HG03159 (cell line): Measurements from ENCODE around the gene HAGH.
"Not testable (repeated sequence)": the region's sequence is repeated elsewhere in the genome, so short reads cannot be mapped to it uniquely, and the experiment has no call there.

Source experiments
- ATAC-seq: cut with Tn5 transposase; IDR thresholded peaks from one replicate; pipeline ENCODE4 v1.9.1; 2021; ENCODE audit warnings: mild to moderate bottlenecking, moderate library complexity; ENCODE audit not compliant: unreplicated experiment

The HAGH gene

GRCh38 chr16:1826691-1827573 lies at the start of gene HAGH, which contains the start of gene FAHD1:
TSS of gene HAGH (minus strand) at chr16:1826825. CDS start at chr16:1826787, 38 bp downstream.
TSS of gene FAHD1 (plus strand) at chr16:1827206. CDS start at chr16:1827239, 33 bp downstream.
- ATAC-seq = peak; percentile 85

- ATAC-seq = not testable (repeated sequence)
Measured at GRCh38 chr16:1876066-1876465, 49.4 kb upstream of the HAGH start.

GRCh38 chr16:1874854-1875253 lies 48.2 kb upstream of the HAGH start:
- ATAC-seq = no peak

GRCh38 chr16:1871974-1872635 lies 45.5 kb upstream of the HAGH start, which contains the start of gene MEIOB:
TSS of gene MEIOB (minus strand) at chr16:1872164. CDS start at chr16:1868175, 3,989 bp downstream.
- ATAC-seq = no peak

- no peak for ATAC-seq
Measured at GRCh38 chr16:1870365-1871082, 43.9 kb upstream of the HAGH start.

GRCh38 chr16:1865902-1866690 lies 39.5 kb upstream of the HAGH start:
- ATAC-seq = no peak

GRCh38 chr16:1863681-1864460 lies 37.2 kb upstream of the HAGH start:
- no peak for ATAC-seq

GRCh38 chr16:1862394-1862793 lies 35.8 kb upstream of the HAGH start:
- ATAC-seq = no peak

GRCh38 chr16:1861730-1862129 lies 35.1 kb upstream of the HAGH start:
- no peak for ATAC-seq

- no peak for ATAC-seq
Measured at GRCh38 chr16:1859650-1860049, 33.0 kb upstream of the HAGH start.

- no peak for ATAC-seq
Measured at GRCh38 chr16:1858189-1858865, 31.7 kb upstream of the HAGH start.

GRCh38 chr16:1857433-1858097 lies 30.9 kb upstream of the HAGH start:
- no peak for ATAC-seq

- ATAC-seq = no peak
Measured at GRCh38 chr16:1851793-1852192, 25.2 kb upstream of the HAGH start.

- no peak for ATAC-seq
Measured at GRCh38 chr16:1850981-1851380, 24.4 kb upstream of the HAGH start.

GRCh38 chr16:1846416-1846815 lies 19.8 kb upstream of the HAGH start:
- ATAC-seq = no peak

- ATAC-seq = no peak
Measured at GRCh38 chr16:1845985-1846384, 19.4 kb upstream of the HAGH start.

- ATAC-seq = no peak
Measured at GRCh38 chr16:1839554-1839953, 12.9 kb upstream of the HAGH start.

- ATAC-seq = no peak
Measured at GRCh38 chr16:1834096-1834495, 7.5 kb upstream of the HAGH start.
